Right ventricle myocardium superior (tissue), 1 donor: ENCODE measurements around the gene CELA3B. TPM values are rescaled to one million over a fixed set of nuclear protein-coding genes. Genes with fewer than 3 reads are reported as not detected.
A peak's percentile ranks its signal among the peaks of the same experiment; 100 is the strongest.
"Not testable (repeated sequence)": the region's sequence is repeated elsewhere in the genome, so short reads cannot be mapped to it uniquely, and the experiment has no call there.

ENCODE experiments used
- ATAC-seq: fragments of 200-7000 bp; cut with Tn5 transposase; one replicate; pipeline ENCODE4 v1.9.1; 2020; ENCODE audit warnings: mild to moderate bottlenecking; ENCODE audit not compliant: poor library complexity
- DNase-seq: peaks from one replicate; pipeline ENCODE4 v3.0.0-alpha.2; 2020
- intact Hi-C: fragments of 100-400 bp; cut with DNase I; formaldehyde crosslinking; loops from one replicate; pipeline ENCODE4 v1.11.2; 2022
- total RNA-seq: library from RNA; stranded (reverse); fragmentation: NEBNext Ultra II Directional; extraction: Animal tissue kit (Norgen Biotek cat#: 25700); gene quantifications from one replicate; pipeline ENCODE4 v1.2.1, GENCODE V29; 2021
- donor health status: DM: no; HTN: yes; CAD: no; lungs with severe emphysema.

Gene CELA3B
- total RNA-seq, 1 donor from 2014 or later: not detected

DNA sequence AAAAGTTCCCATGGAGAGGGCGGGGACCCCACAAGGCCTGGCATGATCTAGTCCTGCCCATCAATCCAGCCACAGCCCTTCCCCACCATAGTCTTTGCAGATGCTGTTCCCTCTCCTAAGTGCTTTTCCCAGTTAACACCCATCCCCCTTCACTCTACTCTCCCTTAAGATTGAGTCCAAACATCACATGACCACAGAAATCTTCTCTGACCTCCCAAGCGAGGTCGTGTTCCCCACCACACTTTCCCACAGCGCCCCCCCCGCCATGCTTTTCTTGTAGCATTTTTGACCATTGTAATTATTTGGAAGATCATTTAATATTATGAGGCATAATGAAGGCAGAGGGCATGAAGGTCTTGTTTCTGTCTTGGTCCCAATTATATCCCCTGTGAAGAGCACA is 35.5 kb upstream of the CELA3B start:
- intact Hi-C loops: no loop called here
- DNase-seq: no peak
- ATAC-seq: no peak

DNA sequence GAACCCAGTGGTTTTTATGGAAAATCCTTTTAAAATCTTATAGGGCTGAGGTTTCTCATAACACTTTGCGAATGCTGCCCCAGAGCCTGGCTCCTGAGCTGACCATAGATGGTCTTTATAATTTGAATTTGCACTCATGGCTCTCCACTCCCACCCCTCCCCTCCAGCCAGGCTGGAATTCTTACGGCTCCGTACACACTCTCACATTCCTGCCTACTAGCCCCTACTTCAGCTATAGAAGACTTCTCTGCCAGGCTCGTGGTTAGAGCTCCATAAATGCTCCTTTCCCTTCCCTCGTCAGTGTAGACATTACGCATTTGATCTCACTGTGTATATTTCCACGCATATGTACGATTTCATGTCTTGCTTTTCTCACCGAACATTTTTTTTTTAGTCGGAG is 34.4 kb upstream of the CELA3B start:
- DNase-seq: no peak
- intact Hi-C loops: no loop called here
- ATAC-seq: no peak

DNA sequence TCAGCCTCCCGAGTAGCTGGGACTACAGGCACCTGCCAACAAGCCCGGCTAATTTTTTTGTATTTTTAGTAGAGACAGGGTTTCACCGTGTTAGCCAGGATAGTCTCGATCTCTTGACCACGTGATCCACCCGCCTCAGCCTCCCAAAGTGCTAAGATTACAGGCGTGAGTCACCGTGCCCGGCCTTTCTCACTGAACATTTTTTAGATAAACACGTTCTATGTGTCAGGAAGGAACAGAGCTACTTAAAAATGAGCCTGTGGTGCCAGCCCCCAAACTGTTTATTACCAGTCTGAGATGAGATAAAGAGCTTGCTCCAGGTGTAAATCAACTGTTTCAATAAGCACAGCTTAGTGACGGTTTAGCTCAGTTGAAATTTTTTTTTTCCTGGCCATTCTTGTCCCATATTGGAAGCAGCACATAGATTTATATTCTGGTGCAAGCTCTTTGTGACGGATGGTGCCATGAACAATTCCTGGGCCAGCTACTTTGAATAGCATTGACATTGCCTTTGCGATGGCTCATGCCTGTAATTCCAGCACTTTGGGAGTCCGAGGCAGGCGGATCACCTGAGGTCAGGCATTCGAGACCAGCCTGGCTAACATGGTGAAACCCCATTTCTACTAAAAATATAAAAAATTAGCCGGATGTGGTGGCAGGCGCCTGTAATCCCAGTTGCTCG is 33.7 kb upstream of the CELA3B start:
- intact Hi-C loops, DNase-seq: not testable (repeated sequence)
- peak; percentile 48 for ATAC-seq

DNA sequence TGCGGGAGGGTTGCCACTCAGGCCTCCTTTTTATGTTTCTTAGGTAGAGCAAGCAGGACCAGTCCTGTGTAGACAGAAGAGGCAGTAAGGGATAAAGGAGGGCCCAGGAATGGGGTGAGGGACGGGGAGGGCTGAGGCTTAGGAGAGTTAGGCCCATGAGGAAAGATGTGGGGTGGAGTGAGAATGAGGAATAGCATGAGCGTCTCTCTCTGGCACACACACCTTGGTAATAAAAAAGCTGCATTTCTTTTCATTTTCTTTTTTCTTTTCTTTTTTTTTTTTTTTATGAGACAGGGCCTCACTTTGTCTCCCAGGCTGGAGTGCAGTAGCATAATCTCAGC is 32.1 kb upstream of the CELA3B start:
- intact Hi-C loops: no loop called here
- no peak for ATAC-seq
- DNase-seq: no peak

DNA sequence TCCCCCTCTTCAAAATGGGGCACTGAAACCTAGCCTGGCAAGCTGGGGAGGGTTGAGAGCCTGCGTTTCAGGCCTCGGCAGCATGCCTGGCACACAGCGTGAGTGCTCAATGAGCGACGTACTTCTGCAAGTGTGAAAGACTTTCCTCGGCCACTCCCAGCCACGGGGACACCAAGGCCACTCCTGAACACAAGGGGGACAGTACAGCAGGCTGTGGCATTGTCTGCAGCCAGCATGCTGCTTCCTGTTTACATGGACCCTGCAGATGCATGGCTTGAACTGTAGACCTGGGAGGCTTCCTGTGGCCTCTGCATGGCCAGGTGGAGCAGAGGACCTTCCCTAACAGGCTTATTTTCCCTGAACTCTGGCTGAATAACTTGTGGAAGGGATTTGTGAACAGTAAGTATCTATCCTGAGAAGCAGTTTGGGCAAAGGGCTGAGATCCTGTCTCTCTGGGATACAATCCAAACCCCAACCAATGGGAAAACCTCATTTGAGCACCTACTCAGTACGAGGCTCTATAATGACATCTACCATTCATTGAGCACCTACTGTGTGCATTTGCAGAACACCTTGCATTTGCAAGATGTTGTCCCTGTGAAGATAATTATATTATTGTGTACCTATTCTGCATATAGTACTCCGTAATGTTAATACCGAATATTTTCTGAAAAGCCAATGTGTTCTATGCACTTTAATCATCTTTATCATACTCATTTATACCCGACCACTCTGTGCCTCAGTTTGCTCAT is 29.8 kb upstream of the CELA3B start:
- intact Hi-C loops: no loop called here
- ATAC-seq (peak; percentile 36), DNase-seq (peak; percentile 61)

DNA sequence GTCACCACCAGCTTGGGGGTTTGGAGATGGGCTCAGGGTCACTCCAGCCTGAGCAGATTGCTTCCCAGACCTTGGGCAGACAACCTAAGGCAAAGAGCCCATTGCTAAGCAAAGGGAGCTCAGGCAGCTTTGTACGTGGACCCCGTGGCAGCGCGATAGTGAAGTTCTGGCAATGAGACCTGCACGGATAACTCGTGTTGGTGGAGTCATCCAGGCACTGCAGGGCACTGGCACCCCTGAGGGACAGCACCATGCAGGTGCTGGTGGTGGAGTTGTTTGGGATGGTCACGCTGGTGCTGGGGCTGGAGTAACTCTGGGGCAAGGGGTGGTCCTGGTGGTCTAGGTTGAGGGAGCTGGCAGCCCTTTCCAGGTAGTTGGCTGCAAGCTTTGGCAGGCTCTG is 26.1 kb upstream of the CELA3B start:
- DNase-seq (no peak), ATAC-seq (no peak)
- intact Hi-C loops: no loop called here

DNA sequence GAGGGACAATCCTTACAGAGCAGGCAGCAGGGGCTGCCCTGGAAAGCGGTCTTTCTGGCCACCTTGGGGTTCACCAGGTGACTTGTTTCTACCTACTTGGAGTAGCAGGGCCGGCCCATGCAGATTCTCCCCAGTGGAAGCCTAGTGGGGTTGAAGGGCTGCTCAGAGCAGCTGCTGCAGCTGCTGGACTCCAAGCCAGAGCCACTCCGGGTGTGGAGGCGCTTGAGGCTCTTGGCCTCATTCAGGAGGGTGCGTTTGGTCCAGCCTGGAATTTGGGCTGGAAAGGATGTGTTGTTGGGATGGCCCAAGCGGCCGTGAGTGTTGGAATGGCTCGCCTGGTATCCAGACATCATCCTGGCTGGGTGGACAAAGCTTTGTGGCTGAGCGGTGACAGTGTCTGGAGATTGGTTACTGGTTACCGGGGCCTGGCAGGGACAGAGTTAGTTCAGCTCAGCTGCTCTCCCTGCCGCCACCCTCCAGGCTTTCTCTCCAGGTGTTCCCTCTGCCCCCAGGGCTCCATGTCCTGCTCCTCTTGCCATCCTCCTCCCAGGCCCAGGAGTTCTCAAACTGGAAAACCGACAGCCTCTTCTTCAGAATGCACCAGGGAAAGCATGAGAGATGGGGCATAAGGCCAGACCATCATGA is 25.5 kb upstream of the CELA3B start:
- no peak for ATAC-seq
- intact Hi-C loops: no loop called here
- DNase-seq: no peak

DNA sequence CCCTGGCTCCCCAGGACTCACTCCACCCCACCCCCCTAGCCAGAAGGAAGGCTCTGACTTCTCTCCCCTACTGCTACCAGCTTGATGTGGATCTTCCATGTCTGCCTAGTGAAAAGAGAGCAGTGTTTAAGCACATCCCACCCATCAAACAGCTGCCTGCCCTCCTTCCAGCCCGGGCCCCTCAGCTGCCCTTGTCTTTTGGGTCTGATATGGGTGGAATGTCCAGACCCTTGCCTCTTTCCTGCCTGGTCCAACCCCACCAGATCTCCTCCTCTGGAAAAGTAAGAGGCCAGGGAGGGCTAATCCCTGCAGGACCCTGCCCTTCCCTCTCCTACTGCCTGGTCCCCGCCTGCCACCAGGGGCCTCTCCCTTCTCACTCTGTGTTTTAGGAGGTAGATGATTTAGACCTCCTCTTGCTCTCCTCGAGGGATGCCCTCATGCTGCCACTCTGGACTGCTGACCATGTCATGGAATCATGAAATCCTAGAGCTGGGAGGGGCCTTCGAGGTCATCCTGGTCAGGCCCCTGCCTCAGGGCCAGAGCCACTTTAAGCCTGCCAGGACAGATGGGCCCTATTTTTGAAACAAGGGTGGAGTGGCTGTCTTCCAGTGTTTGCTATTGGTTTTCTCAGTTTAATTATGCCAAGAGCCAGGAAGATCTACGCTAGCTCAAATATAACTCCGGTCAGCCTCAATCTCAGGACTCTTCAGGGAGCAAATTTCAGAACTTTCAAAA is 23.9 kb upstream of the CELA3B start:
- intact Hi-C loops: no loop called here
- ATAC-seq: no peak
- no peak for DNase-seq

DNA sequence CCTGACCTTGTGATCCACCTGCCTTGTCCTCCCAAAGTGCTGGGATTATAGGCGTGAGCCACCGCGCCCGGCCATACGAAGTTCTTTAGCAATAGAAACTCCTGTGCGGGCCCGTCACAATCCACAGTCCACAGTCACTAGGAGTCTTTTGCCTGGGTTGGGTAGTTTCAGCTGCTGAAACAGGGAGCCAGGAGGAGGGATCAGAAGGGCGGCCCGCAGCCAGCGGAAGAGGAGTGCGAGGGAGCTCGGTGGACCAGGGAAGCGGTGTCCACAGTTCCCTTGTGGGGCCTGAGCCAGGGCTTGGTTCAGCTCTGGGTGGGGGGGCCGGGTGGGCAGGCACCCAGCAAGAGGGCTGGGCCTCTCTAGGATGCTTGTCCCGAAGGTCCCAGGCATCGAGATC is 21.8 kb upstream of the CELA3B start:
- peak; percentile 67 for ATAC-seq
- DNase-seq: peak; percentile 89
- intact Hi-C loops: no loop called here

DNA sequence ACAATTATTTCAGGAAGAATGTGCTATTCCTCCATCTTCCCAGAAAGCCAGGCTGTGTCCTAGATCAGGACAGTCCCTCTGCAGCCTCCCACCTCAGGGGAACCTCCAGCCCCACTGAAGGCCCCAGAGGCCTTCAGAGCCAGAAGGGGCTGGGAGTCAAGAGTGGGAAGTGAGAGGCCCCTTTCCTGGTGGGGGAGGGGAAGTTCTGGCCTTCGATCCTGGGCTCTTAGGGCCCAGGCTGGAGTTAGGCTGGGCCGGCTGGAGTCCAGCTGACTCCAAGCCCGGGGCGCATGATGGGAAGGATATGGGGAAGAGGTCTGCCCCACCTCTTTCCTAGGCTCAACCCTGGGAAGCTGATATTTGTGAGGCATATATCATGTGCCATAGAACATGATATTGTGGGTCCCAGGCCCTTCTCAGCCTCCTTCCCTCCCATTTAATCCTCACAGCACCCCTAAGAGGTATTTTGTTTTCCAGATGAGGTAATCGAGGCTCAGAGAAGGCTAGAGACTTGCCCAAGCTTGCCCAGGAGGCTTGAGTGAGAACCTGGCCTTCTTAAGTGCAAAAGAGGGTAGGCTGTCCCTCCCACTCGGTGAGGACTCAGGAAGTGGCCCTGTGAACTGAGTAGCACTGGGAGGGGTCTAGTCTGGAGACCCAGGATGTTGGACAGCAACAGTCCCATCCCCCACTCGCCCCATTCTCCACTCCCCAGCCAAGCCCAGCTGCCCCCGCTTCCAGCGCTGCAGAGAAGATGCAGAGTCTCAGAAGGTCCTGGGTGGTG is 21.1 kb upstream of the CELA3B start:
- intact Hi-C loops: no loop called here
- peak; percentile 76 for DNase-seq
- peak; percentile 55 for ATAC-seq

DNA sequence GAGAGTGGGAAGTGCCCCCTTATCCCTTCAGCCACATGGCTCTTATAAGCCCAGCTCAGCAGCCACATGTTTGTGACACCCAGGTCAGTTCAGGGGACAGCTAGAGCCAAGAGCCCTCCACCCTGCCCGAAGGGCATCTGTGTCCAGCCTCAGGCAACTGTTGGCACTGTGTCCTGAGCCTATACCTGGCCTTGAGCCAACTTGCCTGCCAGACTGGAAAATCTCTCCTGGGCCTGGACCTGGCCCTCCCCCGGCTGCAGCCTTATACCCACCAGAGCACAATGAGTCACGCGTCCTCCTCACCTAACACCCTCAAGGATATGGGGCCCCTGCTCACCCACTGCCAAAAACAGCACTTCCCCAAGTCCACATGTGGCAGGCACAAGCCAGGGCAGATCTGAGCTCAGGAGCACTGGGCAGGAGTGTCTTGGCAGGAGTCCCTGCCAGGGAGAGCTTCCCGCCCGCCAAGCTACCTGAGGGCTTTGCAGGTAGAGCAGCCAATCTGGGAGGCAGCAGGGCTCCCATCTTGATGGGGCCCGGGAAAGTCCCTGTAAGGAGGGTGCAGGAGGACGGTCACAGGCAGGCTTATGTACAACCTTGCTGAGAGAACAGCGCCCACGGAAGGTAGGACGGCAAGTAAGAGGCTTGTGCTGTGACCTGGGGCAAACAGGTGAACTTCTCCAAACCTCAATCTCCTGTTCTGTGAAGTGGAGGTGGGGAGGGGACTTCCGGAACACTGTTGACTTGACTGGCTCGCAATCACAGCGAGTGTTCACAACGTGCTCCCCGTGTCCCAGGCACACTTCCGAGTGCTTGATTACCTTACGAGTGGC is 19.9 kb upstream of the CELA3B start:
- ATAC-seq (peak; percentile 80), DNase-seq (peak; percentile 81)
- intact Hi-C loops: no loop called here

DNA sequence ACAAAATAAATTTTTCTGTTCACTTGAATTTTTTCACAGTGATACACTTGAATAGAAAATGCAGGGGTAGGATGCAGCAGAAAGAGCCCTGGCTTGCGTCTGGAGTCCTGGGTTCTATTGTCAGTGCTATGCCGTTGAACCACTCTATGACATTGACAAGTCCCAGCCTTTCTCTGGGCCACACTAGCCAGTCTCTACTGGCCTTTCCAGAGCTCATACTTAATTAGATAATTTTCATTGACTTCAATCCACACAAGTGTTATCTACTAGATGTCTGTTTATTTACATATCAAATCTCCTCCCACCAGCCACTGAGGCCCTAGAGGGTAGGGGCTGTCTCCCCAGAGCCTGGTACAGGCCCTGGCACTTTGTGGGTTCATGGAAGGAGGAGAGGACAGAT is 15.5 kb upstream of the CELA3B start:
- DNase-seq (no peak), ATAC-seq (no peak)
- intact Hi-C loops: loop anchor here (1.0 kb wide), 1 partner anchor 75 kb away; no protein-coding TSS in a partner anchor

DNA sequence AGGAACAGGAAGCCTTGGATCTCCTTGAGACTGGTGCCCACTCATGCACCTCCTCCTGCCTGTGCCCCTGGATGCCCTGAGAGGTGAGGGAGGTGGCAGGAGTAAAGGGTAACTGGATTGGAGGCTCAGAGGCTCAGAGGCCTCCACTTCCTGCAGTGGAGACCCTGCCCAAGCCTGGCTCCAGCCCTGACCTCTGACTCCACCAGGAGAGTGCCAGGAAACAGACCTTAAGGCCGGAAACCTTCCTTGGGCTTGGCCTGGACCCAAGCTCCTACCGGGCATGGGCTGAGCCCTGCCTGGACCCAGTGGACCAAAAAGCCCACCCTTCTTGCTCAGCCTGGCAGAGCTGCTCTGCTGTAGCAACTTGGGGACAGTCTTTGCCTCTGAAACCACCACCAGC is 15.0 kb upstream of the CELA3B start:
- no peak for ATAC-seq
- DNase-seq: no peak
- intact Hi-C loops: loop anchor here (1.0 kb wide), 1 partner anchor 75 kb away; no protein-coding TSS in a partner anchor

DNA sequence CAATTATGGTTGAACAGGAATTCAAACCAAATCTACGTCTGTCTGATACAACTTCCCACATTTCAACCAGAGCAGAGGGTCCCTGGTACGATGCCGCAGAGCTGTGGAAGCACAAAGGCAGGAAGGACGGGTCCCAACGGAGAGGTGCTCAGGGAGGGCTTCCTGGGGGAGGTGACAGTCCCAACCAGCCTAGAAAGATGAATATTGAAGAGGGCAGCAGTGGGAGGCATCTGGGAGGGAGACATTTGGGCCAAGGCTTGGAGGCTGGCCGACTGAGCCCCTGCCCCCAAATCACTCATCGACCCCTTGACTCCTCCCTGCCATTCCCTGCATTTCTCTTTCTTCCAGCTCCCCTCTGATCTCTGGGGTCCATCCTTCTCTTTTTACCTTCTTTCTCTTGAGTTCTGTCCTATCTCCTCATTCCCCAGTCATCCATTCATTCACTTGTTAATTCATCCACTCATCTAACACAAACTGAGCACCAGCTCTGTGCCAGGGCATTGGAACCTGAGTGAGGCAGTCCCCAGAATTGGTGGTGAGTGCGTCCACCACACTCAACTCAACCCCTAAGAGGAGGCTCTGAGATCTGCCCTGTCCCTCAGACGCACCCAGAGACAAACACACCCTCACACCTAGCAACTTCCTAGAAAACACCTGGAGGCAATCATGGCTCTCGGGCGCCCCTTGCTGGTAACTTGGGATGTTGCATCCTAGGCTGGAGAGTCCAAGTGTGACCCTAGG is 13.2 kb upstream of the CELA3B start:
- DNase-seq: peak; percentile 85
- intact Hi-C loops: no loop called here
- ATAC-seq: peak; percentile 95

DNA sequence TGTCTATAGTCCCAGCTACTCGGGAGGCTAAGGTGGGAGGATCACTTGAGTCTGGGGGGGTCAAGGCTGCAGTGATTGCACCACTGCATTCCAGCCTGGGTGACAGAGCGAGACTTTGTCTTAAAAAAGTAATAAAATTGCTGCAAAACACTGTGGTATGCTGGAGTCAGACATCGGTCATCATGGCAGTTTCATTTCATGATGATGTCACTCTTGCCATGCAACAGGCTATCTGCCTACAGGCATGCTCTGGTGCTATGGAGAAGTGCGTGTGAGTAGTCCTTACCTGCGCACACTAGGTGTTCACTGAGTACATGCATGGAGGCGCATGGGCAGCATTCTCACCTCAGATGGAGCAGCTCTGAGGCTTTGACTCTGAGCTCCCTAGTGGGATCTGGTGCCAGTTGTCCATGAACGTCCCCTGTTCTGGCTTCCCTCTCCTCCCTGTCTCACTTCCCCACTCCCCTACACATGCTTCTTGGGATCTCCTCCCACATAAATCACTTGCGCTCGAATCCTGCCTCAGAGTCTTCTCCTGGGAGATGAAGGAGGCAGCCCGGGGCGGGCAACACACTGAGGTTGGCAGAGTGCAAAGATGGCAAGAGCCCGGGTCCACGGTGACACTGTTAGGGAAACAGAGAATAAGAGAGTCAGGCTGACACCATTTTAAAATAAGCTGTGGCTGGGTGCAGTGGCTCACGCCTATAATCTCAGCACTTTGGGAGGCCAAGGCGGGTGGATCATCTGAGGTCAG is 10.4 kb upstream of the CELA3B start:
- intact Hi-C loops: no loop called here
- DNase-seq (no peak), ATAC-seq (no peak)

DNA sequence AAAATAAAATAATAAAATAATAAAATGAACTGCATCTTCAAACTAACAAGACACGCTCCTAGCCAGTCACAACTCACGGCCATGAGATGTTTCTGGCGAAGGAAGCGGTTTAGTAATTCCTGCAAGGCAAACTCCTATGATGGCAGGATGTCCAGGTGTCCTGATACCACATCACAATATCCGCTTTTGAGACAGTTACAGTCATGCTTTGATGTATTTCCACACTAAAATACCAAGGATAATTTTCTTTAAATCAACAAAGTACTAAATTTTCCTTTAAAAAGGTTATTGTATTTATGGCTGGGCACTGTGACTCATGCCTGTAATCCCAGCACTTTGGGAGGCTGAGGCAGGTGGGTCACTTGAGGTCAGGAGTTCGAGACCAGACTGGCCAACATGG is 9.6 kb upstream of the CELA3B start:
- DNase-seq, intact Hi-C loops, ATAC-seq: not testable (repeated sequence)
